Vagina (tissue), 2 donors: ENCODE measurements around the gene DNAJC3. TPM values are rescaled to one million over a fixed set of nuclear protein-coding genes. Genes with fewer than 3 reads are reported as not detected.

Experiments used
- DNase-seq, 2 donors: peaks; one replicate each; pipeline ENCODE4 v3.0.0-alpha.2; 2017; ENCODE audit errors: extremely low spot score in 2 of 2
- H3K27ac ChIP-seq: fragments of 200-600 bp; sonication (generic); one replicate; pipeline ENCODE4 v1.5.1; 2019
- H3K27me3 ChIP-seq: fragments of 200-600 bp; sonication (generic); one replicate; pipeline ENCODE4 v1.5.1; 2019
- H3K36me3 ChIP-seq, 2 donors: fragments of 200-600 bp; sonication (generic); one replicate each; pipeline ENCODE4 v1.5.1; 2017 to 2019
- H3K4me1 ChIP-seq: fragments of 200-600 bp; sonication (generic); one replicate; pipeline ENCODE4 v1.5.1; 2019
- H3K4me3 ChIP-seq, 2 donors: fragments of 200-600 bp; sonication (generic); 1 replicate in 1 of 2; 2 replicates in 1 of 2; pipeline ENCODE4 v1.5.1; 2016 to 2019
- H3K9me3 ChIP-seq: fragments of 200-600 bp; sonication (generic); one replicate; pipeline ENCODE4 v1.5.1; 2019
- CTCF ChIP-seq, 3 experiments: fragments of 450-650 bp in 2 of 3; fragments of 200-600 bp in 1 of 3; sonication (generic) in 1 of 3; IDR thresholded peaks; one replicate each; pipeline ENCODE4 v1.5.1; 2017 to 2019; ENCODE audit warnings: antibody characterized with exemption in 3 of 3, mild to moderate bottlenecking in 2 of 3, moderate library complexity in 2 of 3
- POLR2A ChIP-seq, 2 donors: fragments of 450-650 bp; IDR thresholded peaks; one replicate each; pipeline ENCODE4 v1.6.1; 2017; ENCODE audit warnings: antibody characterized with exemption in 2 of 2, mild to moderate bottlenecking in 2 of 2, moderate library complexity in 2 of 2
- POLR2AphosphoS5 ChIP-seq, 2 donors: sonication (generic); formaldehyde crosslinking; IDR thresholded peaks; one replicate each; pipeline ENCODE4 v1.9.0; 2017; ENCODE audit warnings: antibody characterized with exemption in 2 of 2, mild to moderate bottlenecking in 2 of 2, low read depth in 1 of 2; ENCODE audit not compliant: insufficient read depth in 1 of 2
- intact Hi-C: fragments of 100-400 bp; cut with DNase I; formaldehyde crosslinking; loops from one replicate; pipeline ENCODE4 v1.15.1; 2023
- total RNA-seq: library from RNA; depleted of rRNA; stranded (reverse); fragments of >200 nt; gene quantifications from one replicate; pipeline ENCODE4 v1.2.3, GENCODE V29; 2016

The DNAJC3 gene
- total RNA-seq, 1 donor from 2014 or later: 33.1 TPM

GRCh38 chr13:95671597-95671996 lies 5.3 kb upstream of the DNAJC3 start:
- intact Hi-C loops: no loop called here
- peaks cover 13% of the 10 kb centered on the region for H3K9me3 ChIP-seq
- TF ChIP-seq POLR2AphosphoS5 (IDR thresholded peaks at IDR 0.05; ENCODE audit: insufficient read depth in 1 of 2, low read depth in 1 of 2) (no peak), CTCF (IDR thresholded peaks at IDR 0.05) (no peak), POLR2A (IDR thresholded peaks at IDR 0.05) (no peak)
- DNase-seq: no peak
- H3K4me3 ChIP-seq: no peak overlapping the region
- H3K4me1 ChIP-seq: peaks cover 19% of the 10 kb centered on the region
- no peaks in the 10 kb centered on the region for H3K27me3 ChIP-seq
- no peak overlapping the region for H3K27ac ChIP-seq
- no peaks in the 10 kb centered on the region for H3K36me3 ChIP-seq

GRCh38 chr13:95676105-95676761 lies 706 bp upstream of the DNAJC3 start:
- Histone ChIP-seq H3K36me3 (no peaks in the 10 kb centered on the region), H3K9me3 (no peaks in the 10 kb centered on the region), H3K4me3 (peak overlapping the region; percentile 75 to 92), H3K4me1 (peaks cover 43% of the 10 kb centered on the region), H3K27ac (peak overlapping the region; percentile 92), H3K27me3 (no peaks in the 10 kb centered on the region)
- peak in 1 of 2 donors; percentile 92 for DNase-seq
- TF ChIP-seq CTCF (IDR thresholded peaks at IDR 0.05): no peak
- TF ChIP-seq POLR2A (IDR thresholded peaks at IDR 0.05): no peak
- no peak for TF ChIP-seq POLR2AphosphoS5 (IDR thresholded peaks at IDR 0.05; ENCODE audit: insufficient read depth in 1 of 2, low read depth in 1 of 2)
- intact Hi-C loops: no loop called here

- Histone ChIP-seq H3K27me3 (no peaks in the 10 kb centered on the region), H3K27ac (peak overlapping the region; percentile 92), H3K4me1 (peaks cover 52% of the 10 kb centered on the region), H3K9me3 (no peaks in the 10 kb centered on the region), H3K36me3 (no peaks in the 10 kb centered on the region), H3K4me3 (peak overlapping the region; percentile 75 to 92)
- intact Hi-C loops: no loop called here
- TF ChIP-seq POLR2A (IDR thresholded peaks at IDR 0.05) (no peak), POLR2AphosphoS5 (IDR thresholded peaks at IDR 0.05; ENCODE audit: insufficient read depth in 1 of 2, low read depth in 1 of 2) (no peak), CTCF (IDR thresholded peaks at IDR 0.05) (no peak)
- DNase-seq: no peak
Measured at GRCh38 chr13:95677564-95678266, 776 bp downstream of the DNAJC3 start.

GRCh38 chr13:95678967-95679366 lies 2.0 kb downstream of the DNAJC3 start:
- Histone ChIP-seq H3K4me3 (peak overlapping the region in 1 of 2 donors; percentile 75), H3K36me3 (no peaks in the 10 kb centered on the region), H3K4me1 (peaks cover 52% of the 10 kb centered on the region), H3K9me3 (no peaks in the 10 kb centered on the region), H3K27ac (peak overlapping the region; percentile 92), H3K27me3 (no peaks in the 10 kb centered on the region)
- no peak for DNase-seq
- no peak for TF ChIP-seq POLR2AphosphoS5 (IDR thresholded peaks at IDR 0.05; ENCODE audit: insufficient read depth in 1 of 2, low read depth in 1 of 2)
- no peak for TF ChIP-seq CTCF (IDR thresholded peaks at IDR 0.05)
- no peak for TF ChIP-seq POLR2A (IDR thresholded peaks at IDR 0.05)
- intact Hi-C loops: no loop called here

- no peaks in the 10 kb centered on the region for H3K36me3 ChIP-seq
- DNase-seq: no peak
- no peak overlapping the region for H3K4me3 ChIP-seq
- no peaks in the 10 kb centered on the region for H3K9me3 ChIP-seq
- no peak for TF ChIP-seq POLR2A (IDR thresholded peaks at IDR 0.05)
- no peak for TF ChIP-seq POLR2AphosphoS5 (IDR thresholded peaks at IDR 0.05; ENCODE audit: insufficient read depth in 1 of 2, low read depth in 1 of 2)
- no peak for TF ChIP-seq CTCF (IDR thresholded peaks at IDR 0.05)
- H3K27ac ChIP-seq: no peak overlapping the region
- H3K4me1 ChIP-seq: peaks cover 54% of the 10 kb centered on the region
- intact Hi-C loops: no loop called here
- no peaks in the 10 kb centered on the region for H3K27me3 ChIP-seq
Measured at GRCh38 chr13:95679722-95680121, 2.8 kb downstream of the DNAJC3 start.
